Measurements from ENCODE around the gene FHL5.

The FHL5 gene

DNA sequence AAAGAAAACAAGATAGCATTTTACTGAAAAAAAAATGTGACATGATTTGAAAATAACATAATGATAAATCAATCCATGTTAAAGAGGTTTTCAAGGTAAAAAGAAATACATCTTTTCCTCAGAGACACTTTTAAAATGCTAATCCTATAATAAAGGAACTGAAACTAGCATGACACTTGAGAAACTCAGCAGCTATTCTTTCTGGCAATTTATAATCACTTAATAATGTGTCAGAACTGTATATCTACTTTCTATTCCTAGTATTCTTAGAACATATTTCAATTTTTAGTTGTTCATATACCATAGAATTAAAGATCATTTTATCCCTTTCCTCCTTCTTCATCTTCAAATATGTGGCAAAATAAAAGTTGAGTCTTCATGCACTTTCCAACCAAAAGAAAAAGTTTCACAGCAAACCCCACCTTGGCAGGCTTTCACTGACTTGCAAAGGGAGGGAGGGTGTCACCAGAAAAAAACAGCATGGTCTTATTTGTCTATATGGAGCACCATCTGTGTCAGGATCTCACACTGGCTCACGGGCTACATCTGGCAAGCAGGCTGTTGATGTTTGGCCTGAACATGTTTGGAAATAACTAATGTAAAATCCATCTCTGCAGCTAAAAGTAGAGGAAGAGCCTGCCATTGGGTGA lies 48.5 kb downstream of the FHL5 start:
- Histone ChIP-seq H3K27ac (no peak overlapping the region), H3K4me3 (ENCODE audit: low read depth, low read length) (no peak overlapping the region), H3K27me3 (replicated peaks) (no peaks in the 10 kb centered on the region), H3K36me3 (replicated peaks) (no peaks in the 10 kb centered on the region)
- TF ChIP-seq, protein P1, sequence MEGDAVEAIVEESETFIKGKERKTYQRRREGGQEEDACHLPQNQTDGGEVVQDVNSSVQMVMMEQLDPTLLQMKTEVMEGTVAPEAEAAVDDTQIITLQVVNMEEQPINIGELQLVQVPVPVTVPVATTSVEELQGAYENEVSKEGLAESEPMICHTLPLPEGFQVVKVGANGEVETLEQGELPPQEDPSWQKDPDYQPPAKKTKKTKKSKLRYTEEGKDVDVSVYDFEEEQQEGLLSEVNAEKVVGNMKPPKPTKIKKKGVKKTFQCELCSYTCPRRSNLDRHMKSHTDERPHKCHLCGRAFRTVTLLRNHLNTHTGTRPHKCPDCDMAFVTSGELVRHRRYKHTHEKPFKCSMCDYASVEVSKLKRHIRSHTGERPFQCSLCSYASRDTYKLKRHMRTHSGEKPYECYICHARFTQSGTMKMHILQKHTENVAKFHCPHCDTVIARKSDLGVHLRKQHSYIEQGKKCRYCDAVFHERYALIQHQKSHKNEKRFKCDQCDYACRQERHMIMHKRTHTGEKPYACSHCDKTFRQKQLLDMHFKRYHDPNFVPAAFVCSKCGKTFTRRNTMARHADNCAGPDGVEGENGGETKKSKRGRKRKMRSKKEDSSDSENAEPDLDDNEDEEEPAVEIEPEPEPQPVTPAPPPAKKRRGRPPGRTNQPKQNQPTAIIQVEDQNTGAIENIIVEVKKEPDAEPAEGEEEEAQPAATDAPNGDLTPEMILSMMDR (IDR thresholded peaks at IDR 0.05; ENCODE audit: low read depth, low read length, missing control alignments) = no peak
- no peak for DNase-seq
- in situ Hi-C loops (cut with HindIII; ENCODE audit: low pct_ligation_motif_present, low sequenced_read_pairs) = no loop called here

DNA sequence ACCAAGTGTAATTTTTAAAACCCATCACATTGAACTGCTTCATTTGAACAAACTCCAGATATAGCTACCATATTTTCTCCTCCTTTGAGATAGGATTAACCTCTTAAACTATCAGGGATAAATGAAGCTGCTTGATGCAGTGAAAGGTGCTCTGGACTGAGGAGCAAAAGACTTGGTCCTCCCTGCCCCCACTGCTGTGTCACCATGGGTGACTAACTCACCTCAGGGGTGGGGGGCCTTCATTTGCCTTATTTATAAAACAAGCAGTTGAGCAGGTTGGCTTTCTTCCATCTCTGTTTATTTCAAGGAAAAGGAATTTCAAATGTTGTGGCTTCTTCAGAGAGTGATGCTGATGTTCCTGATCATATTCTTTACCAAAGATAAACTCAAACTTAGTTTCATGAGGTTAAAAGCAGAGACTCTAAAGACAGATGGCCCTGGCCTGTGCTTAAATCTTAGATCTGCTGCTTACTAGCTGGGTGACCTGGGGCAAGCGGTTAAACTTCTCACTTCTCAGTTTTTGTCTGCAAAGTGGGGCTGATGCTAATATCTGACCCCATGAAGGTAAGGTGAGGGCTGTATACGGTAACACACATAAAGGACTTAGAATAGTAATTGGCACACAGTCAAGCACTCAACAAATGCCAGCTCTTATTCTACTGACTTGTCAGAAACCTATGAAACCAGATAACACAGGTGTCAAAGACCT lies 50.5 kb downstream of the FHL5 start:
- TF ChIP-seq, protein P1 (IDR thresholded peaks at IDR 0.05; ENCODE audit: low read depth, low read length, missing control alignments) = no peak

DNA sequence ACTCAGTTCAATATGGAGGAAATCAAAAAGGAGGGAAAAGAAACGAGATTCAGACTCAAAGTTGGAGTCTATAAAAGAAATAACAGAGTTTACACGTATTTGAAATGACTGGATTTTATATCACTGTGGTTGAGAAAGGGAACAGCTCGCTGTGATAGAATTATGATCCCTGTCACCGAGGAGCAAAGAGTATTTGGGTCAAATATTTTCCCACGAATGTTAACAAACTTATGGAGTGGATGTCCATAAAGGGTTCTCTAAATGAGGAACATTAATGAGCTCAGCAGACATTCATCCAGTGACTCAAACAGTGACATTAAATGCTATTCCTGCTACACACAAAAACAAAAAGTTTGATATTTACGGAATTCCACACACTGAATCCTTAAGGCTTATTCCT lies 57.9 kb downstream of the FHL5 start:
- H3K36me3 ChIP-seq (replicated peaks) = no peaks in the 10 kb centered on the region
- no peaks in the 10 kb centered on the region for H3K27me3 ChIP-seq (replicated peaks)
- no peak for DNase-seq
- H3K27ac ChIP-seq = no peak overlapping the region
- TF ChIP-seq, protein P1 (IDR thresholded peaks at IDR 0.05; ENCODE audit: low read depth, low read length, missing control alignments) = no peak
- H3K4me3 ChIP-seq (ENCODE audit: low read depth, low read length) = no peak overlapping the region
- in situ Hi-C loops (cut with HindIII; ENCODE audit: low pct_ligation_motif_present, low sequenced_read_pairs) = no loop called here

More for the DNA sequence above, 50.5 kb downstream of the FHL5 start:
- no peak for DNase-seq
- H3K27me3 ChIP-seq (replicated peaks) = no peaks in the 10 kb centered on the region
- H3K27ac ChIP-seq = no peak overlapping the region
- no peak overlapping the region for H3K4me3 ChIP-seq (ENCODE audit: low read depth, low read length)
- no peaks in the 10 kb centered on the region for H3K36me3 ChIP-seq (replicated peaks)
- in situ Hi-C loops (cut with HindIII; ENCODE audit: low pct_ligation_motif_present, low sequenced_read_pairs) = no loop called here

DNA sequence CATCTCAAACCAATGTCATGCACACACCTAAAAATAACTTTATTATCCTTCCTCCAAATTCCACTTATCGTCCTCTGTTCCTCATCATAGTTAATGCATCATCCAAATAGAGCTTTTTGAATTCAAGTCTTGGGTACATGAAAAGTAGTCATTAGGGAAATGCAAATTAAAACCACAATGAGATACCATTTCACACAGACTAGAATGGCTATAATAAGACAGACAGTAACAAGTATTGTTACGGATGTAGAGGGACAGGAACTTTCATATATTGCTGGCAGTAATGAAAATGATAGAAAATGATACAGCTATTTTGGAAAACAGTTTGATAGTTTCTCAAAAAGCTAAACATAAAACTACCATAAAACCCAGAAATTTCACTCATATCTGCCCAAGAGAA lies 59.1 kb downstream of the FHL5 start:
- H3K27ac ChIP-seq = no peak overlapping the region
- H3K27me3 ChIP-seq (replicated peaks) = no peaks in the 10 kb centered on the region
- no peaks in the 10 kb centered on the region for H3K36me3 ChIP-seq (replicated peaks)
- DNase-seq = no peak
- in situ Hi-C loops (cut with HindIII; ENCODE audit: low pct_ligation_motif_present, low sequenced_read_pairs) = no loop called here
- no peak overlapping the region for H3K4me3 ChIP-seq (ENCODE audit: low read depth, low read length)
- TF ChIP-seq, protein P1 (IDR thresholded peaks at IDR 0.05; ENCODE audit: low read depth, low read length, missing control alignments) = no peak

DNA sequence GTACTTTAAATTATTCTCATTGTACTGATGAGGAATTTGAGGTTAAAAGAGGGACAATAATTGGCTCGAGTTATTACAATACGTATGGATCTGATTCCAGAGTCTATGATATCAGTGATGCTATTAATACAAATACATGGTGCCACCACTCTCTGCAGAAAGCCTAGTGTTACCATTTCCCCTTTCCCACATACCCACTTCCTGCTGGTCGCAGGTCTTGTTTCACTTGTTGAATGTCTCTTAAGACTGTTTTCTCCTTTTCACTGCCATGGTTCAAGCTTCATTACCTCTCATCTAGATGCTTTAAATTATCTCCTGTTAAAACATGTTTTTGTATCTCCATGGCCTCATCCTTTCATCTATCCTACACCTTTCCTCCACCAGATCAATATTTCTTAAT lies 62.0 kb downstream of the FHL5 start:
- Histone ChIP-seq H3K27me3 (replicated peaks) (no peaks in the 10 kb centered on the region), H3K36me3 (replicated peaks) (no peaks in the 10 kb centered on the region), H3K4me3 (ENCODE audit: low read depth, low read length) (no peak overlapping the region), H3K27ac (no peak overlapping the region)
- TF ChIP-seq, protein P1 (IDR thresholded peaks at IDR 0.05; ENCODE audit: low read depth, low read length, missing control alignments) = no peak
- in situ Hi-C loops (cut with HindIII; ENCODE audit: low pct_ligation_motif_present, low sequenced_read_pairs) = no loop called here
- no peak for DNase-seq

Measured in brain microvascular endothelial cell (primary cell).